Astrocyte of the hippocampus (primary cell): ENCODE data around the gene RNF114.
A peak's percentile ranks its signal among the peaks of the same experiment; 100 is the strongest.
"Not testable (repeated sequence)": the region's sequence is repeated elsewhere in the genome, so short reads cannot be mapped to it uniquely, and the experiment has no call there.

Experiments
- DNase-seq: peaks from one replicate; pipeline ENCODE4 v3.0.0; 2011; ENCODE audit warnings: low read depth, low spot score

The RNF114 gene

GRCh38 chr20:49936153-49937026 lies at the start of gene RNF114:
Gene RNF114, plus strand, starts transcription at chr20:49936397. Its CDS starts 16 bp downstream, at chr20:49936413.
- DNase-seq: peak; percentile 96

GRCh38 chr20:49886571-49887213 lies 49.5 kb upstream of the RNF114 start:
- DNase-seq: no peak

GRCh38 chr20:49887251-49888211 lies 48.7 kb upstream of the RNF114 start:
- peak; percentile 25 for DNase-seq

- peak; percentile 86 for DNase-seq
Observed at GRCh38 chr20:49888212-49889000, 47.8 kb upstream of the RNF114 start.

- DNase-seq: no peak
Observed at GRCh38 chr20:49889001-49889934, 46.9 kb upstream of the RNF114 start.

- no peak for DNase-seq
Observed at GRCh38 chr20:49889935-49890333, 46.3 kb upstream of the RNF114 start.

GRCh38 chr20:49890471-49891361 lies 45.5 kb upstream of the RNF114 start:
- DNase-seq: peak; percentile 34

- DNase-seq: no peak
Observed at GRCh38 chr20:49891476-49892110, 44.6 kb upstream of the RNF114 start.

- no peak for DNase-seq
Observed at GRCh38 chr20:49892260-49892659, 43.9 kb upstream of the RNF114 start.

GRCh38 chr20:49892817-49893216 lies 43.4 kb upstream of the RNF114 start:
- no peak for DNase-seq

GRCh38 chr20:49893242-49894072 lies 42.7 kb upstream of the RNF114 start:
- no peak for DNase-seq

GRCh38 chr20:49894073-49894470 lies 42.1 kb upstream of the RNF114 start:
- no peak for DNase-seq

GRCh38 chr20:49895474-49896093 lies 40.6 kb upstream of the RNF114 start:
- not testable (repeated sequence) for DNase-seq

GRCh38 chr20:49896204-49896603 lies 40.0 kb upstream of the RNF114 start:
- DNase-seq: no peak

- no peak for DNase-seq
Observed at GRCh38 chr20:49899541-49900383, 36.4 kb upstream of the RNF114 start.

GRCh38 chr20:49901588-49901987 lies 34.6 kb upstream of the RNF114 start:
- DNase-seq: no peak
